Stimulated activated naive CD8-positive, alpha-beta T cell treated with anti-CD3 and anti-CD28 coated beads, Interleukin-15, amount 100 ng/mL, for 72 hours (primary cell): ENCODE measurements around the gene RAB11FIP4.
A peak's percentile ranks its signal among the peaks of the same experiment; 100 is the strongest.

ENCODE experiments used
- ATAC-seq: fragments of 150-1000 bp; cut with Tn5 transposase; 2 replicates; pipeline ENCODE4 v1.10.0; 2021; ENCODE audit warnings: mild to moderate bottlenecking, moderate library complexity
- DNase-seq, 2 donors: peaks; one replicate each; pipeline ENCODE4 v3.0.0; 2021 to 2022
- H3K27ac Mint-ChIP-seq, 2 donors: one replicate each; pipeline ENCODE4 v1.8.0; 2022; ENCODE audit warnings: mild to moderate bottlenecking in 2 of 2, mixed read lengths in 2 of 2, moderate library complexity in 2 of 2
- H3K27me3 Mint-ChIP-seq: one replicate; pipeline ENCODE4 v1.8.0; 2022; ENCODE audit warnings: mixed read lengths
- H3K4me1 Mint-ChIP-seq: one replicate; pipeline ENCODE4 v1.8.0; 2022; ENCODE audit warnings: mild to moderate bottlenecking, mixed read lengths
- H3K4me3 Mint-ChIP-seq, 2 donors: one replicate each; pipeline ENCODE4 v1.8.0; 2022; ENCODE audit warnings: mild to moderate bottlenecking in 2 of 2, mixed read lengths in 2 of 2, moderate library complexity in 1 of 2
- H3K9me3 Mint-ChIP-seq, 2 donors: one replicate each; pipeline ENCODE4 v1.8.0; 2022; ENCODE audit warnings: mixed read lengths in 2 of 2

RAB11FIP4 gene

GRCh38 chr17:31532081-31532480, 140.6 kb downstream of the RAB11FIP4 start:
- ATAC-seq (no peak), DNase-seq (no peak)
- no peaks in the 10 kb centered on the region for H3K27me3 Mint-ChIP-seq
- no peak overlapping the region for H3K4me3 Mint-ChIP-seq
- H3K27ac Mint-ChIP-seq = peak overlapping the region in 1 of 2 donors; percentile 14
- H3K9me3 Mint-ChIP-seq = no peaks in the 10 kb centered on the region
- peaks cover 36% of the 10 kb centered on the region for H3K4me1 Mint-ChIP-seq

- no peak for DNase-seq
- H3K9me3 Mint-ChIP-seq = no peaks in the 10 kb centered on the region
- no peak overlapping the region for H3K4me3 Mint-ChIP-seq
- no peaks in the 10 kb centered on the region for H3K27me3 Mint-ChIP-seq
- peaks cover 39% of the 10 kb centered on the region for H3K4me1 Mint-ChIP-seq
- ATAC-seq = no peak
- H3K27ac Mint-ChIP-seq = peak overlapping the region in 1 of 2 donors; percentile 10
Measured at GRCh38 chr17:31532526-31532925, 141.1 kb downstream of the RAB11FIP4 start.

GRCh38 chr17:31533546-31534155, 142.2 kb downstream of the RAB11FIP4 start:
- no peak for DNase-seq
- no peaks in the 10 kb centered on the region for H3K27me3 Mint-ChIP-seq
- ATAC-seq = no peak
- peaks cover 39% of the 10 kb centered on the region for H3K4me1 Mint-ChIP-seq
- no peak overlapping the region for H3K27ac Mint-ChIP-seq
- no peaks in the 10 kb centered on the region for H3K9me3 Mint-ChIP-seq
- H3K4me3 Mint-ChIP-seq = no peak overlapping the region

- no peaks in the 10 kb centered on the region for H3K9me3 Mint-ChIP-seq
- DNase-seq = no peak
- H3K27ac Mint-ChIP-seq = peak overlapping the region in 1 of 2 donors; percentile 65
- H3K27me3 Mint-ChIP-seq = no peaks in the 10 kb centered on the region
- ATAC-seq = no peak
- no peak overlapping the region for H3K4me3 Mint-ChIP-seq
- peaks cover 39% of the 10 kb centered on the region for H3K4me1 Mint-ChIP-seq
Measured at GRCh38 chr17:31534223-31534888, 142.9 kb downstream of the RAB11FIP4 start.

- Mint-ChIP-seq H3K4me1 (peaks cover 39% of the 10 kb centered on the region), H3K4me3 (no peak overlapping the region), H3K9me3 (no peaks in the 10 kb centered on the region), H3K27ac (peak overlapping the region in 1 of 2 donors; percentile 89), H3K27me3 (no peaks in the 10 kb centered on the region)
- DNase-seq = peak; percentile 52 to 70
- peak; percentile 98 for ATAC-seq
Measured at GRCh38 chr17:31535581-31535981, 144.1 kb downstream of the RAB11FIP4 start.

- no peak overlapping the region for H3K4me3 Mint-ChIP-seq
- ATAC-seq = no peak
- no peaks in the 10 kb centered on the region for H3K27me3 Mint-ChIP-seq
- no peak for DNase-seq
- H3K27ac Mint-ChIP-seq = no peak overlapping the region
- no peaks in the 10 kb centered on the region for H3K9me3 Mint-ChIP-seq
- peaks cover 39% of the 10 kb centered on the region for H3K4me1 Mint-ChIP-seq
Measured at GRCh38 chr17:31536451-31536850, 145.0 kb downstream of the RAB11FIP4 start.

GRCh38 chr17:31537565-31538011, 146.1 kb downstream of the RAB11FIP4 start:
- Mint-ChIP-seq H3K27me3 (no peaks in the 10 kb centered on the region), H3K4me3 (no peak overlapping the region), H3K4me1 (peaks cover 38% of the 10 kb centered on the region), H3K27ac (no peak overlapping the region), H3K9me3 (no peaks in the 10 kb centered on the region)
- DNase-seq = no peak
- ATAC-seq = no peak

GRCh38 chr17:31538080-31538762, 146.7 kb downstream of the RAB11FIP4 start:
- no peaks in the 10 kb centered on the region for H3K27me3 Mint-ChIP-seq
- H3K27ac Mint-ChIP-seq = no peak overlapping the region
- DNase-seq (no peak), ATAC-seq (no peak)
- H3K4me3 Mint-ChIP-seq = no peak overlapping the region
- no peaks in the 10 kb centered on the region for H3K9me3 Mint-ChIP-seq
- H3K4me1 Mint-ChIP-seq = peaks cover 32% of the 10 kb centered on the region

GRCh38 chr17:31540602-31541307, 149.3 kb downstream of the RAB11FIP4 start:
- no peak overlapping the region for H3K4me3 Mint-ChIP-seq

GRCh38 chr17:31541559-31541958, 150.1 kb downstream of the RAB11FIP4 start:
- no peaks in the 10 kb centered on the region for H3K27me3 Mint-ChIP-seq
- H3K27ac Mint-ChIP-seq = peak overlapping the region in 1 of 2 donors; percentile 48
- DNase-seq = no peak
- H3K9me3 Mint-ChIP-seq = no peaks in the 10 kb centered on the region
- ATAC-seq = peak; percentile 60
- H3K4me3 Mint-ChIP-seq = no peak overlapping the region
- peaks cover 6% of the 10 kb centered on the region for H3K4me1 Mint-ChIP-seq

More at GRCh38 chr17:31540602-31541307, 149.3 kb downstream of the RAB11FIP4 start:
- DNase-seq = no peak
- Mint-ChIP-seq H3K9me3 (no peaks in the 10 kb centered on the region), H3K27me3 (no peaks in the 10 kb centered on the region), H3K27ac (peak overlapping the region in 1 of 2 donors; percentile 19), H3K4me1 (peaks cover 10% of the 10 kb centered on the region)
- no peak for ATAC-seq

GRCh38 chr17:31544186-31544585, 152.7 kb downstream of the RAB11FIP4 start:
- DNase-seq (no peak), ATAC-seq (no peak)
- Mint-ChIP-seq H3K4me3 (no peak overlapping the region), H3K27me3 (no peaks in the 10 kb centered on the region), H3K27ac (no peak overlapping the region), H3K4me1 (peaks cover 17% of the 10 kb centered on the region), H3K9me3 (no peaks in the 10 kb centered on the region)

- no peak for ATAC-seq
- no peak overlapping the region for H3K27ac Mint-ChIP-seq
- H3K27me3 Mint-ChIP-seq = no peaks in the 10 kb centered on the region
Measured at GRCh38 chr17:31546650-31547049, 155.2 kb downstream of the RAB11FIP4 start.

GRCh38 chr17:31548709-31549108, 157.2 kb downstream of the RAB11FIP4 start:
- Mint-ChIP-seq H3K4me3 (peak overlapping the region; percentile 94 to 98), H3K9me3 (no peaks in the 10 kb centered on the region), H3K27me3 (no peaks in the 10 kb centered on the region), H3K4me1 (peaks cover 33% of the 10 kb centered on the region), H3K27ac (peak overlapping the region; percentile 96 to 98)
- no peak for DNase-seq
- no peak for ATAC-seq

More at GRCh38 chr17:31546650-31547049, 155.2 kb downstream of the RAB11FIP4 start:
- Mint-ChIP-seq H3K9me3 (no peaks in the 10 kb centered on the region), H3K4me1 (peaks cover 29% of the 10 kb centered on the region), H3K4me3 (no peak overlapping the region)
- DNase-seq = no peak

GRCh38 chr17:31549121-31549524, 157.6 kb downstream of the RAB11FIP4 start:
- peaks cover 34% of the 10 kb centered on the region for H3K4me1 Mint-ChIP-seq
- H3K4me3 Mint-ChIP-seq = peak overlapping the region; percentile 94 to 98
- H3K27me3 Mint-ChIP-seq = no peaks in the 10 kb centered on the region
- no peaks in the 10 kb centered on the region for H3K9me3 Mint-ChIP-seq
- peak overlapping the region; percentile 96 to 98 for H3K27ac Mint-ChIP-seq
- DNase-seq = no peak
- peak; percentile 43 for ATAC-seq
